Measurements from ENCODE around the gene ZNF273.

Gene ZNF273

GRCh38 chr7:64908358-64908757 is 5.3 kb downstream of the ZNF273 start:
- TF ChIP-seq POLR2AphosphoS5 (IDR thresholded peaks at IDR 0.05; ENCODE audit: low read depth, low read length) (no peak), TAF1 (IDR thresholded peaks at IDR 0.05; ENCODE audit: borderline replicate concordance, insufficient read depth, low read length) (no peak), FOXP2 (optimal IDR thresholded peaks at IDR 0.05; ENCODE audit: borderline replicate concordance, extremely low read depth, extremely low read length, insufficient read depth) (no peak), SIN3A (IDR thresholded peaks at IDR 0.05; ENCODE audit: borderline replicate concordance, insufficient read depth, low read length) (no peak), REST (IDR thresholded peaks at IDR 0.05; ENCODE audit: insufficient read depth in 1 of 2, low read depth in 2 of 2, low read length in 2 of 2) (no peak)

- TF ChIP-seq POLR2AphosphoS5 (IDR thresholded peaks at IDR 0.05; ENCODE audit: low read depth, low read length) = no peak
- TF ChIP-seq TAF1 (IDR thresholded peaks at IDR 0.05; ENCODE audit: borderline replicate concordance, insufficient read depth, low read length) = no peak
- no peak for TF ChIP-seq SIN3A (IDR thresholded peaks at IDR 0.05; ENCODE audit: borderline replicate concordance, insufficient read depth, low read length)
- no peak for TF ChIP-seq REST (IDR thresholded peaks at IDR 0.05; ENCODE audit: insufficient read depth in 1 of 2, low read depth in 2 of 2, low read length in 2 of 2)
- no peak for TF ChIP-seq FOXP2 (optimal IDR thresholded peaks at IDR 0.05; ENCODE audit: borderline replicate concordance, extremely low read depth, extremely low read length, insufficient read depth)
These were observed 11.5 kb downstream of the ZNF273 start for GRCh38 chr7:64914557-64914956.

- TF ChIP-seq POLR2AphosphoS5 (IDR thresholded peaks at IDR 0.05; ENCODE audit: low read depth, low read length) (no peak), FOXP2 (optimal IDR thresholded peaks at IDR 0.05; ENCODE audit: borderline replicate concordance, extremely low read depth, extremely low read length, insufficient read depth) (no peak), SIN3A (IDR thresholded peaks at IDR 0.05; ENCODE audit: borderline replicate concordance, insufficient read depth, low read length) (no peak), REST (IDR thresholded peaks at IDR 0.05; ENCODE audit: insufficient read depth in 1 of 2, low read depth in 2 of 2, low read length in 2 of 2) (no peak), TAF1 (IDR thresholded peaks at IDR 0.05; ENCODE audit: borderline replicate concordance, insufficient read depth, low read length) (no peak)
These were observed 31.4 kb downstream of the ZNF273 start for GRCh38 chr7:64934478-64934877.

- no peak for TF ChIP-seq TAF1 (IDR thresholded peaks at IDR 0.05; ENCODE audit: borderline replicate concordance, insufficient read depth, low read length)
- TF ChIP-seq POLR2AphosphoS5 (IDR thresholded peaks at IDR 0.05; ENCODE audit: low read depth, low read length) = no peak
- no peak for TF ChIP-seq SIN3A (IDR thresholded peaks at IDR 0.05; ENCODE audit: borderline replicate concordance, insufficient read depth, low read length)
- TF ChIP-seq FOXP2 (optimal IDR thresholded peaks at IDR 0.05; ENCODE audit: borderline replicate concordance, extremely low read depth, extremely low read length, insufficient read depth) = no peak
These were observed 35.5 kb downstream of the ZNF273 start for GRCh38 chr7:64938540-64938939.

- TF ChIP-seq REST (IDR thresholded peaks at IDR 0.05; ENCODE audit: insufficient read depth in 1 of 2, low read depth in 2 of 2, low read length in 2 of 2) (no peak), FOXP2 (optimal IDR thresholded peaks at IDR 0.05; ENCODE audit: borderline replicate concordance, extremely low read depth, extremely low read length, insufficient read depth) (no peak), SIN3A (IDR thresholded peaks at IDR 0.05; ENCODE audit: borderline replicate concordance, insufficient read depth, low read length) (no peak), TAF1 (IDR thresholded peaks at IDR 0.05; ENCODE audit: borderline replicate concordance, insufficient read depth, low read length) (no peak), POLR2AphosphoS5 (IDR thresholded peaks at IDR 0.05; ENCODE audit: low read depth, low read length) (no peak)
These were observed 42.6 kb downstream of the ZNF273 start for GRCh38 chr7:64945503-64946175.

All from PFSK-1 (cell line).